ENCODE results near the gene KLF6.
A peak's percentile ranks its signal among the peaks of the same experiment; 100 is the strongest.

Gene KLF6

GRCh38 chr10:3813267-3813666 lies 28.3 kb upstream of the KLF6 start:
- POLR2A ChIA-PET: no interaction called here
- DNase-seq (ENCODE audit: low read depth, low spot score): no peak
- H3K4me3 ChIP-seq (ENCODE audit: low read depth, low read length): no peak overlapping the region
- CTCF ChIA-PET: no interaction called here
- TF ChIP-seq, protein P1, sequence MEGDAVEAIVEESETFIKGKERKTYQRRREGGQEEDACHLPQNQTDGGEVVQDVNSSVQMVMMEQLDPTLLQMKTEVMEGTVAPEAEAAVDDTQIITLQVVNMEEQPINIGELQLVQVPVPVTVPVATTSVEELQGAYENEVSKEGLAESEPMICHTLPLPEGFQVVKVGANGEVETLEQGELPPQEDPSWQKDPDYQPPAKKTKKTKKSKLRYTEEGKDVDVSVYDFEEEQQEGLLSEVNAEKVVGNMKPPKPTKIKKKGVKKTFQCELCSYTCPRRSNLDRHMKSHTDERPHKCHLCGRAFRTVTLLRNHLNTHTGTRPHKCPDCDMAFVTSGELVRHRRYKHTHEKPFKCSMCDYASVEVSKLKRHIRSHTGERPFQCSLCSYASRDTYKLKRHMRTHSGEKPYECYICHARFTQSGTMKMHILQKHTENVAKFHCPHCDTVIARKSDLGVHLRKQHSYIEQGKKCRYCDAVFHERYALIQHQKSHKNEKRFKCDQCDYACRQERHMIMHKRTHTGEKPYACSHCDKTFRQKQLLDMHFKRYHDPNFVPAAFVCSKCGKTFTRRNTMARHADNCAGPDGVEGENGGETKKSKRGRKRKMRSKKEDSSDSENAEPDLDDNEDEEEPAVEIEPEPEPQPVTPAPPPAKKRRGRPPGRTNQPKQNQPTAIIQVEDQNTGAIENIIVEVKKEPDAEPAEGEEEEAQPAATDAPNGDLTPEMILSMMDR (IDR thresholded peaks at IDR 0.05; ENCODE audit: insufficient read depth, low read length, missing control alignments): no peak

DNA sequence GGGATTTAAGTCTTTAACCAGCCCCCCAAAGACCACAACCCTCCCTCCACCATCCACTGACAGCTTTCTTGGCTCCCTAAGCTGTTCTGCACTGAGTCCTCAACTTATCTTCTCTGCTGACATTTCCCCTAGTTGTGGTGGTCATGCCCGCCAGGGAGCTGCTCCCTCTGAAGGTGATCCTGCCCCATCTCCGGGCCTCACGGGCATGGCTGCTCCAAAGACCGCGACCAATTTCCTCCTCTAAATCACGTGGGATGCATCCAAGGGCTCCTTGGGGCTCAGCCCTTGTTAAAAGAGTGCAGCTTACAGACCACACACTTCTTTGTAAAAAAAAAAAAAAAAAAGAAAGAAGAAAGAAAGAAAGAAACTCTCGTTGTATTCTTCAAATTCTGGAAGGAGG lies 27.1 kb upstream of the KLF6 start:
- TF ChIP-seq, protein P1 (IDR thresholded peaks at IDR 0.05; ENCODE audit: insufficient read depth, low read length, missing control alignments): no peak
- CTCF ChIA-PET: no interaction called here
- H3K4me3 ChIP-seq (ENCODE audit: low read depth, low read length): no peak overlapping the region
- POLR2A ChIA-PET: interaction anchor here (2.9 kb wide), 1 partner anchor 27 kb away, joined by 22 read pairs; the partner anchor contains the start of gene KLF6
- no peak for DNase-seq (ENCODE audit: low read depth, low spot score)

- H3K4me3 ChIP-seq (ENCODE audit: low read depth, low read length): peak overlapping the region; percentile 24; the same call in 1 of the 2 replicates
- POLR2A ChIA-PET: interaction anchor here (0.6 to 2.9 kb wide), 3 partner anchors 26 to 979 kb away, joined by 3 to 22 read pairs (median 3); partner anchors contain the start of gene KLF6
- TF ChIP-seq, protein P1 (IDR thresholded peaks at IDR 0.05; ENCODE audit: insufficient read depth, low read length, missing control alignments): no peak
- CTCF ChIA-PET: no interaction called here
- DNase-seq (ENCODE audit: low read depth, low spot score): no peak
Observed at GRCh38 chr10:3811291-3811870, 26.4 kb upstream of the KLF6 start.

DNA sequence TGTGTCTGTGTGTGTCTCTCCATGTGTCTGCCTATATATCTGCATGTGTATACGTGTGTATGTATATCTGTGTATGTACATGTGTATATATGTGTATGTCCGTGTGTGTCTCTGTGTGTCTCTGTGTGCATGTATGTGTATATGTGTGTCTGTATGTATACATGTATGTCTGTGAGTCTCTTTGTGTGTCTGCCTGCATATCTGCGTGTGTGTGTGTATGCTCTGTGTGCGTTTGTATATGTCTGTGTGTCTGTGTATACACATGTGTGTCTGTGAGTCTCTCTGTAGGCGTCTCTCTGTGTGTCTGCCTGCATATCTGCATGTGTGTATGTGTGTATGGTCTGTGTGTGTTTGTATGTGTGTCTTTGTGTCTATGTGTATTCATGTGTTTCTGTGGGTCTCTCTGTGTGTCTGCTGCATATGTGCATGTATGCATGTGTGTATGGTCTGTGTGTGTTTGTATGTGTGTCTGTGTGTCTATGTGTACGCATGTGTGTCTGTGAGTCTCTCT lies 23.7 kb upstream of the KLF6 start:
- no peak for DNase-seq (ENCODE audit: low read depth, low spot score)
- TF ChIP-seq, protein P1 (IDR thresholded peaks at IDR 0.05; ENCODE audit: insufficient read depth, low read length, missing control alignments): no peak
- POLR2A ChIA-PET: no interaction called here
- H3K4me3 ChIP-seq (ENCODE audit: low read depth, low read length): no peak overlapping the region
- CTCF ChIA-PET: no interaction called here

DNA sequence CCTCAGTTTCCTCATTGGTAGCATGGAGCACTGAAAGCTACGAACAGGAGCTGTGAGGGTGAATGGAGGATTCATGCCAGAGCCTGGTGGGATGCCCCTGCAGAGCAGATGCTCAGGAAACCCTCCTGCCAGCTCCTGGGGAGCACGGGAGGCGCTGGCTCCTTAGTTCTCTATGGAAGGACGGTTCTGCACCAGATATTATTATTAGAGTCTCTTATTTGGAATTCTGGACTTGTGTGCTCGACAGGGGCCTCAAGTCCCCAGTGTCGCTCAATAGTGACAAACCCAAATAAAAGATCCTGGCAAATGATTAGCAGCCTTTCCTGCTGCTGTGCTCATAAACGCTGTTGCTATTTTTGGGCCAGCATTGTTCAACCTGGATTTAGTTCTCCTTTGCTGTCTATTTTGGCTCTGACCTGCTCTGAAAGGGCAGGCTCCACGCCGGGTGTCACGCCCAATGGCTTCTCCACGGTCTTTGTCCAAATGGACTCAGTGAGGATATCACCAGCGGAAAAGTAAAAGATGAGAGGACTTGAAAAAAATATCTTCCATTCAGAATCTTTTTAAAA lies 23.0 kb upstream of the KLF6 start:
- ChIA-PET POLR2A (interaction anchor here (0.6 to 3.3 kb wide), 2 partner anchors 23 to 302 kb away, joined by 6 to 21 read pairs; partner anchors contain the start of gene KLF6), CTCF (no interaction called here)
- no peak overlapping the region for H3K4me3 ChIP-seq (ENCODE audit: low read depth, low read length)

More for the DNA sequence above, 23.0 kb upstream of the KLF6 start:
- no peak for DNase-seq (ENCODE audit: low read depth, low spot score)
- TF ChIP-seq, protein P1 (IDR thresholded peaks at IDR 0.05; ENCODE audit: insufficient read depth, low read length, missing control alignments): no peak

Measured in AG04449 (cell line).